HTERT RPE-1 (cell line): ENCODE measurements around the gene NFATC3.
"Not testable (repeated sequence)": the region's sequence is repeated elsewhere in the genome, so short reads cannot be mapped to it uniquely, and the experiment has no call there.

Experiments
- in situ Hi-C: fragments of 300-500 bp; cut with MboI; formaldehyde crosslinking; loops from 4 replicates; pipeline ENCODE4 v1.14.3; 2020; ENCODE audit warnings: low sequenced_read_pairs

The NFATC3 gene

DNA sequence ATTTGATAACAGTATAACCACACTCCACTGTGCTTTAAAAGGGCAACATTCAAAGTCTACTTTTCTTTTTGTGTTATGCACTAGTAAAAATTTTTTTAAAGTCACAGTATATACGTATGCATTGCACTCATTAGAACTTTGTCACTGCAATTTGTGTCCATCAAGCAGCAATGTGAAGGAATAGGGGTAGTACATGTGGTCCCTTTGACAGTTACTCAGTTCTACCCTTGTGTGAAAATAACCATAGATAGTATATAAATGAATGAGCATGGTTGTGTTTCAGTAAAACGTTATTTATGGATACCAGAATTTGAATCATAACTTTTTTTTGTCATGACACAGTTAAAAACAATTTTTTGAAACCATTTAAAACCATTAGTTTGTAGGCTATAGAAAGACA lies 30.7 kb downstream of the NFATC3 start:
- in situ Hi-C loops: no loop called here

DNA sequence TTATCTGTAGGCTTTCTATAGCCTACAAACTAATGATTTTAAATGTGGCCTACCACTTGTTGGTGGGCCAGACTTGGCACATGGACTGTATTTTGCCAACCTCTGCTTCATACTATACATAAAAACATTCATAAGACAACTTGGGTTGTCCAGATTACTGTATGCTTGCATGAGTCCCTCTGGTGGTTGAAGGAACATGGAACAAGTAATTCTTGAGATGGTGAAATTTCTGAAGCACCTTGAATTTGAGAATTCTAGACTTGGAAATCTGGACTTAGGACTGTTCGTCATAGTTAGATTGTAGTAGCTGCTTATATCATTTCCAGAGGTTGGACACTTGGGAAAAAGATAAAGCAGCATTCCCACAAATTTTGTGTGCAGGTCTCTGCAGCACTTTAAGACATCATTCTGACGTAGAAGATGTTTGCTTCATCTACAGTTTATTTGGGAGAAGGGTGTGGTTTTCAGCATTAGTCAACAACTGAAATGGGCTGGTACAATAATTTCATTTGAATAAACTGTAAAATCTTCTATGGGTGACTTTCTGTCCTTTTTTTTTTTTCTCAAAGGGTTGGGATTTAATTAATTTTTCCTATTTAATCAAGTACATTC lies 31.2 kb downstream of the NFATC3 start:
- in situ Hi-C loops: no loop called here

DNA sequence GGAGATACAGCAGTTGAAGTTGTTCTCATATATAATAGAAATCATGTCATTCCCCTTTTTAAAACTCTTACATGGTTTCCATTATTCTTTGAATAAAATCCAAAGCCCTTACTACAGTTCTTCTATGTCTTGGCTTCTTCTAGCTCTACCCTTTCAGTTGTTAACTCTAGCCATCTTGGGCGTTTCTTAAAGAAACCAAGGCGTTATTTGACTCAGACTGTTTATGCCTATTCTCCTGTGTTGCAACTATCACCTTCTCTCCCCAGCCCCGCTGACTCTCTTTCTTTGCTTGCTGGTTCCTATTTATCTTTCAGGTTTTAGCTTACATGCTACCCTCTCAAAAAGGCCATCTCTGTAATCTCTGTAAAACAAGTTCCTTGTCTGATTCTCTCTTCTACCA lies 32.7 kb downstream of the NFATC3 start:
- in situ Hi-C loops: no loop called here

DNA sequence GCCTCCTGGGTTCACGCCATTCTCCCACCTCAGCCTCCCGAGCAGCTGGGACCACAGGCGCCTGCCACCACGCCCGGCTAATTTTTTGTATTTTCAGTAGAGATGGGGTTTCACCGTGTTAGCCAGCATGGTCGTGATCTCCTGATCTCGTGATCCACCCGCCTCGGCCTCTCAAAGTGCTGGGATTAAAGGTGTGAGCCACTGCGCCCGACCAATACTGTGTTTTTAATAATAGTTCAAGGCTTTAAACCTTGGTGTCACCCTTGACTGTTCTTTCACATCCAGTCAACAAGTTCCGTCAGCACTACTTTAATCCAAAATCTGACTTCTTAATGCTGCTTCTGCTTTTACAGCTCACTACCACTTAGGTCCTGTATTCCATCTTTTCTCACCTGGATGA lies 33.8 kb downstream of the NFATC3 start:
- in situ Hi-C loops: not testable (repeated sequence)

- in situ Hi-C loops: not testable (repeated sequence)
Observed at GRCh38 chr16:68120496-68120895, 35.3 kb downstream of the NFATC3 start.

GRCh38 chr16:68126395-68126794 lies 41.2 kb downstream of the NFATC3 start:
- in situ Hi-C loops: no loop called here

DNA sequence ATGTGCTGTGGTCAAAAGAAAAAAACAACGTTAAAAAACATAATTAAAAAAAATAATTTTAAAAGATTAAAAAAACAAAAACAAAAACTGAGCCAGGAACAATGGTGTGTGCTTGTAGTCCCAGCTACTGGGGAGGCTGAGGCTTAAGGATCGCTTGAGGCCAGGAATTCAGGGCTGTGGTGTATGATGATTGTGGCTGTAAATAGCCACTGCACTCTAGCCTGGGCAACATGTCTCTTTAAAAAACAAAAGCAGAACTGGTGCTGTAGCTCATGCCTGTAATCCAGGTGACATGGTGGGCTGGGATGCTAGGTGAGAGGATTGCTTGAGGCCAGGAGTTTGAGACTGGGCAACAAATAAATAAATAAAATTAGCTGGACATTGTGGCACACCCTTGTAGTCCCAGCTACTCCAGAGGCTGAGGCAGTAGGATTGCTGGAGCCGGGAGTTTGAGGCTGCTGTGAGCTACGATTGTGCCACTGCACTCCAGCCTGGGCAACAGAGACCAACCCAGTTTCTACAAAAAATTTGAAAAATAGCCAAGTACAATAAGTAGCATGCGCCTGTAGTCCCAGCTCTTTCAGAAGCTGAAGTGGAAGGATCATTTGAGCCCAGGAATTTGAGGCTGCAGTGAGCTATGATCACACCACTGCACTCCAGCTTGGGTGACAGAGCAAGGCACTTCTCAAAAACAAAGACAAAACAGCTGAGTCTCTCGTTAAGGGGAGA lies 43.6 kb downstream of the NFATC3 start:
- in situ Hi-C loops: no loop called here

GRCh38 chr16:68130520-68130919 lies 45.4 kb downstream of the NFATC3 start:
- in situ Hi-C loops: no loop called here

- in situ Hi-C loops: no loop called here
Observed at GRCh38 chr16:68131813-68132706, 46.9 kb downstream of the NFATC3 start.

- in situ Hi-C loops: not testable (repeated sequence)
Observed at GRCh38 chr16:68133000-68133399, 47.8 kb downstream of the NFATC3 start.

DNA sequence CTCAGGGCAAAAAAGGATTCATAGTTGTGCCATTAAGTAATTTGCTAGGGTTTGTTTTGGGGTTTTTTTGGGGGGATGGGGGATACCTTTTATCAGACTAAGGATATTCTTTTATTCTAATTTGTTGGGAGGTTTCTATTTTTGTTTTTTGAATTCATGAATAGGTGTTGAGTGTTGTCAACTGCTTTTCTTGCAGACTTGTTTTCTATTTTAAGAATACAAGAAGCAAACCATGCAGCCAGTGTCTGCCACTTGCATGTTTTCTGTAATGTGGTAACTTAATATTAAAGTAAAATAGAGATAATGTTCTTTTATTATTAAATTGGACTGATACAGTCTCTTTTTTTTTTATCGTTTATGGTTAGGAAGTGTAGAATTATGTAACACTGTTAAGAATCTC lies 49.5 kb downstream of the NFATC3 start:
- in situ Hi-C loops: no loop called here

DNA sequence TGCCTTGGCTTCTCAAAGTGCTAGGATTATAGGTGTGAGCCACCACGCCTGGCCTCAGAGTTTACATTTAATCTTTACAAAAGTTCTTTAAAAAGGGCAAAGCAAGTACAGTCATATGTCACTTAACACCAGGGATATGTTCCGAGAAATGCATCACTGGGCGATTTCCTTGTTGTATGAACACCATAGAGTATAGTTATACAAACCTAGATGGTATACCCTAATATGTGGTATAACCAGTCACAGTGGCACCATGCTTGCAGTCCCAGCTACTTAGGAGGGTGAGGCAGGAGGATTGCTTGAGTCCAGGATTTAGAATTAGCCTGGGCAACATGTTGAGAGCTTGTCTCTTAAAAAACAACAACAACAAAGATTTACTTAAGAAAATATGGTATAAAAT lies 51.3 kb downstream of the NFATC3 start:
- in situ Hi-C loops: no loop called here

DNA sequence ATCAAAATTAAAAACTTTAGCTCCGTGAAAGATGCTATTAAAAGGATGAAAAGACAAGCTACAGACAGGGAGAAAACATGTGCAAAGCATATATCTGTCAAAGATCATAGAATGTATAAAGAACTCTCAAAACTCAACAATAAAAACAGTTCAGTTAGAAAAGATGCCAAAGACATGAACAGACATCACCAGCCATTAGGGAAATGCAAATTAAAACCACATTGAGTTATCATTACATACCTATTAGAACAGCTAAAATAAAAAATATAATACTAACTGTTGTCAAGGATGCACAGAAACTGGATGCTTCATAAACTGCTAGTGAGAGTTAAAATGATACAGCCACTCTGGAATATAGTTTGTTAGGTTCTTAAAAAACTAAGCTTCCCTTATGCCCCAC lies 58.8 kb downstream of the NFATC3 start:
- in situ Hi-C loops: no loop called here

- in situ Hi-C loops: no loop called here
Observed at GRCh38 chr16:68146585-68146984, 61.4 kb downstream of the NFATC3 start.

- in situ Hi-C loops: no loop called here
Observed at GRCh38 chr16:68147444-68147843, 62.3 kb downstream of the NFATC3 start.

- in situ Hi-C loops: no loop called here
Observed at GRCh38 chr16:68149596-68149995, 64.4 kb downstream of the NFATC3 start.

- in situ Hi-C loops: no loop called here
Observed at GRCh38 chr16:68155425-68155824, 70.3 kb downstream of the NFATC3 start.

DNA sequence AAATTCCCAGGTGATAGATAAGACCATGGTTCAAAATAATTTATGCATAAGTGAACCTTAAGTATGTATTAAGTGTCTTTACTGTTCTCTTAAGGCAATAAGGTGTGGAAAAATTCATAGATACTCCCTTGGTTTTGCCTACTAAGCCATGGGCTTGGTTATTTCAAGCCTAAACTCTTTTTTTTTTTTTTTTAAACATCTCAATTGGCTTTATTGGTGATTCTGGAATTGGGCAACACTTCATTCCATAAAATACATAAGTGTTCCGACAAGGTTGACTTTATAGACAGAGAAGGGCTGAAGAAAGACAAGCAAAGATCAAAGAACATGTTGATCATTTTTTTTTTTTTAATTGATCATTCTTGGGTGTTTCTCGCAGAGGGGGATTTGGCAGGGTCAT lies 77.2 kb downstream of the NFATC3 start:
- in situ Hi-C loops: no loop called here

DNA sequence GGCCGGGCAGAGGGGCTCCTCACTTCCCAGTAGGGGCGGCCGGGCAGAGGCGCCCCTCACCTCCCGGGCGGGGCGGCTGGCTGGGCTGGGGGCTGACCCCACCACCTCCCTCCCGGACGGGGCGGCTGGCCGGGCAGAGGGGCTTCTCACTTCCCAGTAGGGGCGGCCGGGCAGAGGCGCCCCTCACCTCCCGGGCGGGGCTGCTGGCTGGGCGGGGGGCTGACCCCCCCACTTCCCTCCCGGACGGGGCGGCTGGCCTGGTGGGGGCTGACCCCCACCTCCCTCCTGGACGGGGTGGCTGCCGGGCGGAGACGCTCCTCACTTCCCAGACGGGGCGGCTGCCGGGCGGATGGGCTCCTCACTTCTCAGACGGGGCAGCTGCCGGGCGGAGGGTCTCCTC lies 78.1 kb downstream of the NFATC3 start:
- in situ Hi-C loops: not testable (repeated sequence)

DNA sequence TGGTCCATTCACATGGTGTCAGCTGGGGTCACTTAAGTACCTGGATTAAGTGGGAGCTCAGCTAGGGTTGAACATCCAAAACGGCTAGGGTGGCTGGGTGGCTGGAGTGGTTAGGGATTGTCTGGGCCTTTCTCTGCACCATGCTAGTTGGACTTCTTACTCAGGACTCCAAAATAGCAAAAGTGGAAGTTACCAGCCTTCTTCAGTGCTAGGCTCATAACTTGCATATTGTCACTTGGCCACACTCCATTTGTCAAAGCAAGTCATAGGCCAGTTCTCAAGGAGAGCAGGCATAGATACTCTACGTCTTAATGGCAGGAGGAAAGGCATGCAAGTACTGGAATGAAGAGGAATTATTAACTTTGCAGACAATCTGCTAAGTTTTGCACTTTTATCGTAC lies 81.1 kb downstream of the NFATC3 start:
- in situ Hi-C loops: no loop called here

DNA sequence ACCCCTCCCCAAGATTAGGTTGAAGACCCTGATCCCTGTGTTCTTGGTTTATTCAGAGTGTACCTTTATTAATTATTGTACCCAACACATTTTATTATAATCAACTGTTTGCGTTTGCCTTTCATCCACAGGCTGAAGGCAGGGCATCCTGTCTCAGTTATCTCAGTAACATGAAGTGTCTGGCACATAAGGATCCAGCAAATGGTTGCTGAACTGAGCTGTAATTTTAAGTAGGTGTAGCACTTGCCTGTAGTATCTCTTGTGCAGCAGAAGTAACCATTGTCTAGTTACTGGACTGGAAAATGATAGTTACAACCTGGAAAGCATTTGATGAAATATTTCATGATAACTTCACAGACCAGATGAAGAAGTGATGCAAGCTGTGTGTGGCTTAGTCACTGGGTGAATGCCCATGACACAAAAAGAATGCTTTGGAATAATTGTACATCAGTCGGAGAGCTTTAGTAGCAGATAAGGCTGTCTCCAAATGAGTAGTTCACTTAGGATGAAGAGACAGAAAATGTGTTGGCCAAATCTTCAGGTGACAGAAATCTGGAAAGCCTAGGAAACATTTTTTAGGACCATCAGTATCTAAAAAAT lies 94.1 kb downstream of the NFATC3 start:
- in situ Hi-C loops: no loop called here
